IMR-90 (cell line): ENCODE results near the gene STOML1. TPM values are rescaled to one million over a fixed set of nuclear protein-coding genes. Genes with fewer than 3 reads are reported as not detected.

Experiments
- ATAC-seq: fragments of 200-7000 bp; cut with Tn5 transposase; 2 replicates; pipeline ENCODE4 v1.9.1; 2020; ENCODE audit warnings: low read depth, mild to moderate bottlenecking, moderate library complexity
- BruUV-seq: library from RNA; stranded (reverse); fragments of 400-500 nt; replicated peaks from 2 replicates; lab custom pipeline; 2021; lab: Mats Ljungman, UMichigan
- CTCF ChIA-PET: fragments of 300-600 bp; formaldehyde crosslinking; extraction: SDS; loops from one replicate; lab custom pipeline; 2021; ENCODE audit warnings: antibody characterized with exemption; lab: Yijun Ruan, JAX
- POLR2A ChIA-PET: fragments of 300-600 bp; sonication (Branson Sonifier 250); formaldehyde crosslinking; loops from one replicate; lab custom pipeline; 2022; ENCODE audit warnings: antibody characterized with exemption; ENCODE audit not compliant: unreplicated experiment; lab: Charles Lee
- DNase-seq: peaks from one replicate; pipeline ENCODE4 v3.0.0; 2013
- H2AFZ ChIP-seq: replicated peaks from 2 replicates; pipeline ENCODE3; 2013; ENCODE audit warnings: low read length, mild to moderate bottlenecking; ENCODE audit not compliant: poor library complexity
- H2AK5ac ChIP-seq: 2 replicates; pipeline ENCODE4 v1.6.1; 2013; ENCODE audit warnings: low read depth, low read length, inconsistent platforms
- H2AK9ac ChIP-seq: replicated peaks from 2 replicates; pipeline ENCODE3; 2013; ENCODE audit warnings: mild to moderate bottlenecking, low read depth, low read length, moderate library complexity; ENCODE audit not compliant: poor library complexity
- H2BK120ac ChIP-seq: 2 replicates; pipeline ENCODE4 v1.6.1; 2013; ENCODE audit warnings: low read depth, low read length, inconsistent platforms
- H2BK15ac ChIP-seq: 3 replicates; pipeline ENCODE4 v1.6.1; 2013; ENCODE audit warnings: low read depth, low read length, inconsistent platforms
- H2BK20ac ChIP-seq: 2 replicates; pipeline ENCODE4 v1.6.1; 2013; ENCODE audit warnings: low read depth, mild to moderate bottlenecking, inconsistent platforms, low read length, moderate library complexity
- H2BK5ac ChIP-seq: 2 replicates; pipeline ENCODE4 v1.6.1; 2013; ENCODE audit warnings: mild to moderate bottlenecking, low read depth, low read length, inconsistent platforms; ENCODE audit not compliant: poor library complexity, severe bottlenecking
- H3K14ac ChIP-seq: replicated peaks from 2 replicates; pipeline ENCODE4 v1.6.1; 2013; ENCODE audit warnings: low read depth, low read length, inconsistent platforms
- H3K18ac ChIP-seq: 2 replicates; pipeline ENCODE4 v1.6.1; 2013; ENCODE audit warnings: low read depth, low read length, control low read depth
- H3K23ac ChIP-seq: 2 replicates; pipeline ENCODE4 v1.6.1; 2013; ENCODE audit warnings: low read depth, low read length, inconsistent platforms
- H3K27ac ChIP-seq: 2 replicates; pipeline ENCODE4 v1.5.1; 2013; ENCODE audit warnings: mild to moderate bottlenecking, control low read depth, low read length; ENCODE audit not compliant: insufficient read depth
- H3K27me3 ChIP-seq: 2 replicates; pipeline ENCODE4 v1.6.1; 2013; ENCODE audit warnings: low read length; ENCODE audit not compliant: control insufficient read depth, insufficient read depth
- H3K36me3 ChIP-seq: 2 replicates; pipeline ENCODE4 v1.6.1; 2013; ENCODE audit warnings: low read length, mixed read lengths; ENCODE audit not compliant: control insufficient read depth, insufficient read depth
- H3K4ac ChIP-seq: 2 replicates; pipeline ENCODE4 v1.6.1; 2013; ENCODE audit warnings: low read depth, low read length, inconsistent platforms
- H3K4me1 ChIP-seq: 2 replicates; pipeline ENCODE4 v1.6.1; 2013; ENCODE audit warnings: low read length, mixed read lengths; ENCODE audit not compliant: control insufficient read depth, insufficient read depth
- H3K4me2 ChIP-seq: 2 replicates; pipeline ENCODE4 v1.6.1; 2013; ENCODE audit warnings: low read depth, mild to moderate bottlenecking, control low read depth, low read length, moderate library complexity
- H3K4me3 ChIP-seq: 2 replicates; pipeline ENCODE4 v1.5.1; 2013; ENCODE audit warnings: low read depth, mild to moderate bottlenecking, control low read depth, low read length, moderate library complexity; ENCODE audit not compliant: insufficient read depth
- H3K56ac ChIP-seq: 2 replicates; pipeline ENCODE4 v1.6.1; 2013; ENCODE audit warnings: low read length, inconsistent platforms; ENCODE audit not compliant: insufficient read depth; ENCODE audit errors: extremely low read depth
- H3K79me1 ChIP-seq, 2 experiments: 2 replicates each; pipeline ENCODE4 v1.6.1; 2013; ENCODE audit warnings: low read length in 2 of 2, inconsistent platforms in 1 of 2, low read depth in 1 of 2
- H3K9ac ChIP-seq: 2 replicates; pipeline ENCODE4 v1.6.1; 2013; ENCODE audit warnings: low read depth, low read length, control low read depth
- H3K9me1 ChIP-seq: 2 replicates; pipeline ENCODE4 v1.6.1; 2013; ENCODE audit warnings: low read length, inconsistent platforms; ENCODE audit not compliant: insufficient read depth
- H3K9me3 ChIP-seq: 2 replicates; pipeline ENCODE4 v1.6.1; 2013; ENCODE audit warnings: low read length; ENCODE audit not compliant: control insufficient read depth, insufficient read depth
- H4K20me1 ChIP-seq: 2 replicates; pipeline ENCODE4 v1.6.1; 2013; ENCODE audit warnings: low read length, inconsistent platforms; ENCODE audit not compliant: insufficient read depth
- H4K5ac ChIP-seq: 2 replicates; pipeline ENCODE4 v1.6.1; 2013; ENCODE audit warnings: mild to moderate bottlenecking, low read depth, low read length, control low read depth
- H4K8ac ChIP-seq, 2 experiments: 2 replicates each; pipeline ENCODE4 v1.6.1; 2013; ENCODE audit warnings: low read depth in 2 of 2, low read length in 2 of 2, control low read depth in 1 of 2, inconsistent platforms in 1 of 2
- H4K91ac ChIP-seq: 2 replicates; pipeline ENCODE4 v1.6.1; 2013; ENCODE audit warnings: low read depth, low read length, inconsistent platforms; ENCODE audit not compliant: insufficient read depth
- FOS ChIP-seq: fragments of 150-350 bp; IDR thresholded peaks from 2 replicates; pipeline ENCODE4 v1.6.1; 2016; ENCODE audit warnings: low read depth, low read length
- WGBS, 2 experiments: methylation state at CpG; one replicate each; pipeline versions ENCODE4 v1.1.5 to v1.1.7; 2013; ENCODE audit warnings: missing lambda C conversion rate in 2 of 2; ENCODE audit not compliant: insufficient read length in 1 of 2; ENCODE audit errors: extremely low coverage in 2 of 2; 5-methylcytosine and 5-hydroxymethylcytosine counted together
- dilution Hi-C: fragments of 300-500 bp; cut with HindIII; formaldehyde crosslinking; loops from one replicate; pipeline ENCODE4 v1.14.3; 2018; ENCODE audit warnings: low sequenced_read_pairs; ENCODE audit not compliant: unreplicated experiment
- in situ Hi-C: fragments of 300-500 bp; cut with MboI; formaldehyde crosslinking; loops from 3 replicates; pipeline ENCODE4 v1.14.3; 2019; ENCODE audit warnings: low sequenced_read_pairs, inconsistent platforms, mixed read lengths
- intact Hi-C: fragments of 100-400 bp; cut with micrococcal nuclease; formaldehyde crosslinking; loops from 2 replicates; pipeline ENCODE4 v1.10.0; 2022
- polyA plus RNA-seq, 3 experiments: library from polyadenylated mRNA; depleted of rRNA; stranded (reverse); fragments of >200 nt; gene quantifications; 2 replicates each; pipeline ENCODE4 v1.2.3, GENCODE V29; 2012; ENCODE audit warnings: low replicate concordance in 1 of 3
- total RNA-seq: library from RNA; depleted of rRNA; stranded (reverse); fragments of >200 nt; gene quantifications from 2 replicates; pipeline ENCODE4 v1.2.3, GENCODE V29; 2012

STOML1 gene
- total and polyA plus RNA-seq, 2 of the 4 experiments (the other 2 are of a cell fraction), result 11.8 to 21.2 TPM

DNA sequence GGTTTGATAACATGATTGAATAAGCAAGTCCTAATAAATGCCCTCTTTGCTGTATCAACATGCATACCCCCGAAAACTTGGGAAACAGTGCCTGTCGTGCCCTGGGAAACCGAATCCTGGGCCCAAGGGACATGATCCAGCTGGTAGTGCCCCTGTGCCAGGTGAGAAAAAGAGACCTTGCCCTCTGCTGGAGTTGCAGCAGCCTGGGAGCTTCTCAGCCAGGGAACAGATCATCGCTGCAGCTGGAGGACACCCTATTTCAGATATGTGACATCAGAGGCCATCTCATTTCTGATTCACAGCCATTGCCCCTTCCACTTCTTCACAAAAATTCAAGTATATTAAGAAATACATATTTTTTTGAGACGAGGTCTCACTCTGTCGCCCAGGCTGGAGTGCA is 32.3 kb downstream of the STOML1 start:
- no peak overlapping the region for H3K18ac ChIP-seq
- no TSS peak for BruUV-seq
- no peak for ATAC-seq

More for the DNA sequence above, 32.3 kb downstream of the STOML1 start:
- Histone ChIP-seq H4K8ac (no peak overlapping the region), H3K4me3 (no peak overlapping the region), H3K36me3 (no peaks in the 10 kb centered on the region), H4K20me1 (no peaks in the 10 kb centered on the region), H3K14ac (no peak overlapping the region), H3K27me3 (no peaks in the 10 kb centered on the region), H2BK120ac (no peak overlapping the region), H3K9me1 (peaks cover 18% of the 10 kb centered on the region), H2AFZ (no peak overlapping the region), H2AK5ac (0 out of 2 replicates have a peak overlapping the region, but pooled peaks have one; percentile 1), H3K9me3 (no peaks in the 10 kb centered on the region), H2AK9ac (no peak overlapping the region), H3K9ac (no peak overlapping the region), H3K79me1 (no peaks in the 10 kb centered on the region), H4K5ac (no peak overlapping the region), H3K4me2 (no peak overlapping the region), H2BK15ac (no peak overlapping the region), H3K27ac (no peak overlapping the region), H3K4ac (no peak overlapping the region), H4K91ac (no peak overlapping the region; the same call in 1 of the 2 replicates), H3K56ac (no peak overlapping the region), H3K4me1 (peaks cover 19% of the 10 kb centered on the region), H2BK20ac (0 out of 2 replicates have a peak overlapping the region, but pooled peaks have one; percentile 5), H2BK5ac (no peak overlapping the region), H3K23ac (no peak overlapping the region)
- no CpG with 5 or more reads among the region's 6 CpGs for WGBS, 2 experiments
- in situ Hi-C loops (no loop called here), intact Hi-C loops (no loop called here), dilution Hi-C loops (no loop called here)
- TF ChIP-seq FOS, result no peak
- no peak for DNase-seq
- ChIA-PET POLR2A (no interaction called here), CTCF (interaction anchor here (1.0 to 1.3 kb wide), 2 partner anchors 13 to 24 kb away, joined by 4 to 5 read pairs; no protein-coding TSS in a partner anchor)
